ENCODE results near the gene TRIM2.
"Not testable (repeated sequence)": the region's sequence is repeated elsewhere in the genome, so short reads cannot be mapped to it uniquely, and the experiment has no call there.

Gene TRIM2

GRCh38 chr4:153204247-153204671 lies at the start of gene TRIM2:
TRIM2 (plus strand) TSS chr4:153204443; CDS start chr4:153204531, 88 bp downstream.
- DNase-seq (ENCODE audit: low read depth in 2 of 2): peak in 1 of 2 experiments; percentile 44

DNA sequence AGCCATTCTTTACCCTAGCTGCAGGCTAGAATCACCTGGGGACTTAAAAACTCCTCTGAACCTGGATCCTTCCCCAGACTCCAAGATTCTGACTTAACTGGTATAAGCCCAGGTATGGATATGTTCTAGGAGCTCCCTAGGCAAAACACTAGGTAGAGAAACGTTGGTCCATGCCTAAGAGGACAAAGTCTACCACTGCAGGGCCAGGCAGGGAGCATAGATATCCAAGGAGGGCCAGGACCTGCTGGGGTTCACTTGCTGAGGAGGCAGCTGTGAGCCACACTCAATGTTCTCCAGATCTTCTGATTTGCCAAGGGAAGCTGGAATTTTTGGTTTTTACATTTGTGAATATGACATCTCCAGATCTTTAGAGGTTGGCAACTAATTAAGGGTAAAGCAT lies 48.6 kb upstream of the TRIM2 start:
- no peak for DNase-seq (ENCODE audit: low read depth in 2 of 2)

- no peak for DNase-seq (ENCODE audit: low read depth in 2 of 2)
These were observed 48.0 kb upstream of the TRIM2 start for GRCh38 chr4:153156263-153156662.

DNA sequence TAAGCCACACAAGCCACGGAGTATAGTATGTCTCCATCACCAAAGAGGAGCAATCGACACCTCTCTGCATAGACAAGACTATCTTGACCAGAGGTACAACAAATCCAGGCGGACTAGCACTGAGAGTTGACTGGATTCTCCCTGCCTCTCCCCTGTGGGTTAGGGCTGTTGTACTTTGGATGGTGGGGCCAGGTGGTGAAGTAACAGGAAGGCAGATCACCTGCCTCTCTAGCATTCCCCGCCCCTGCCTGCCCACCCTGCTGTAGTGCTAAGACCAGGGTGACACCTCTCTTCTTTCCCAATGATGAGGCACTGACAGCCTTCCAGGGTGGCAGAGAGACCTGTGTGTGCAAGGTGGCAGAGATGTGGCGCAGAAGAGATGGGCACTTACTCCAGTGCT lies 47.5 kb upstream of the TRIM2 start:
- no peak for DNase-seq (ENCODE audit: low read depth in 2 of 2)

GRCh38 chr4:153159016-153159415 lies 45.2 kb upstream of the TRIM2 start:
- no peak for DNase-seq (ENCODE audit: low read depth in 2 of 2)

- DNase-seq (ENCODE audit: low read depth in 2 of 2): peak; percentile 65 to 78
These were observed 44.5 kb upstream of the TRIM2 start for GRCh38 chr4:153159728-153160221.

DNA sequence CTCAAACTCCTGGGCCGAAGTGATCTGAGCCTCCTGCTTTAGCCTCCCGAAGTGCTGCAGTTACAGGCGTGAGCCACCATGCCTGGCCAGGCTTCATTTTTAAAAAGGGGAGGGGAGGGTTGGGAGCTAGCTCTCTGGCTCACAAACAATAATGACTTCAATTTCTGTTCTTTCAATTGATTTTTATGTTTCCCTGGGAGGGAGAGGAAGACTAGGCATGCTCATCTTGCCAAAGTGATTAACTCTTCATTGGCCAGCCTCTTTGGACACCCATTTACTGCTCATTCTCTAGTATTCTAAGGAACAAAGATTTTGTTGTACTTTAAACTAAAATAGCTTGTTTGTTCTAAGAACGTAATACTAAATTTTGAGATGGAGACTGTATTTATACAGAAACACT lies 43.4 kb upstream of the TRIM2 start:
- DNase-seq (ENCODE audit: low read depth in 2 of 2): no peak

DNA sequence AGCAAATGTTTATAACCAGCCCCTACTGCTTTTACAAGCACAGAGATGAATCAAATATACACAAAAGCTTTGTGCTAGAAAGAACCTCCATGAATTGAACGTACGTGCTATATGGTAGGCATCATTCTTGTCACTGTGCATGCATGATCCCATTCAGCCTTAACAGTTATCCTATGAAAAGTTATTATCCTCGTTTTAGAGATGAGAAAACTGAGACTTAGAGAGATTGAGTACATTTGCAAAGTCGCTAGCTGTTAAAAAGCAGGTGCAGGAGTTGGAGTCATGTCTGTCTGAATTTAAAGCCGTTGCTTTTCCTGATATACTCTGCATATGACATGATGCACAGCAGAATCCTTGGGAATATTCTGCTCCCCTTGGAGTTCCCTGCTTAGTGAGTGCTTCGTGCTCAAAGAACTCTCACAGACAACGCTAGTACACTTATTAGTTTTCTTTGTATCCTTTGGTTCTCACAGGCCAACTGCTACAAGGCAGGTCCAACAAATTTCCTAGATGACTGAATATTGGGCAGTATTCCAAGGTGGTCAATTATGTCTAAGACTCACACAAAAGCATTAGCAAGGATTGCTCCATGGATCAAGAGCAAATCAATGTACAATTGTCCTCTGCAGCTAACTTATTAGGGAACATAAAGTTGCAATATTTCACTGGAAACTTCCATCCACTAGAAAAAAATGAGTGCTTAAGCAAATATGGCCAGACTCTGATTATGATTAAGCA lies 42.8 kb upstream of the TRIM2 start:
- no peak for DNase-seq (ENCODE audit: low read depth in 2 of 2)

GRCh38 chr4:153165236-153165635 lies 39.0 kb upstream of the TRIM2 start:
- not testable (repeated sequence) for DNase-seq (ENCODE audit: low read depth in 2 of 2)

- DNase-seq (ENCODE audit: low read depth in 2 of 2): no peak
These were observed 37.3 kb upstream of the TRIM2 start for GRCh38 chr4:153166716-153167501.

DNA sequence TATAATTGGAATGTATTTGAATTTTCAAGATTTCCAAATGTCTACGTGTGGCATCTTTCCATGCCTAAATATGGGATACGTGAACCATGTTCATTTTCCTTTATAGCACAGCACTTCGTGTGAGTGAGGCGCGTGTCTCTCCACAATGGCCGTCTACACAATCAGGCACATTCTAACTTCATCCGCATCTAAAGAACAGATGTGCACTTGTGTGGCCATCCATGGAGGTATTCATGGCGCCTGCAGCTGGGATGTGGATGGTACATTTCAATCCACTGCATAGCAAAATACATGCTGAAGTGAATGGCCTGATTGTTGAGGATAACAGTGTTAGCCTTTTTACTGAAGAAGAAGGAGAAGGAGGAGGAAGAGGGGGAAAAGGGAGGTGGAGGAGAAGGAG lies 34.5 kb upstream of the TRIM2 start:
- no peak for DNase-seq (ENCODE audit: low read depth in 2 of 2)

DNA sequence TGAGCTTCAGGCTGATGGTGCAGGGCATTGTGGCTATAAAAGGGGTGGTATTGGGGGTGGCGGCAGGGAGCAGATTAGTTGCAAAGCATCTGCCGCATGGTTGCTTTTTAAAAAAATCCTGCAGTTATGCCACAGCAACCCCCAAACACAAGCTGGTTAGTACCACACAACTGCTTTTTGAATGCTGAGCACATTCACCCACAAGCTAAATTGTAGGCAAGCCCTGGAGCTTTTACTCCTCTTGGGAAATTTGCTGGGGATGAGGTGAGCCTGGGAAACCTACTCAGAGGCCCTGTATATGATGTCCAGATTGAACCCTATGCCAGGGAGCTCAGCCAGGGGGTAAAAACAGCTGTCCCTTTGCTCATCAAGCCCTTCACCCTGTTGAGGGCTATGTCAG lies 33.8 kb upstream of the TRIM2 start:
- no peak for DNase-seq (ENCODE audit: low read depth in 2 of 2)

DNA sequence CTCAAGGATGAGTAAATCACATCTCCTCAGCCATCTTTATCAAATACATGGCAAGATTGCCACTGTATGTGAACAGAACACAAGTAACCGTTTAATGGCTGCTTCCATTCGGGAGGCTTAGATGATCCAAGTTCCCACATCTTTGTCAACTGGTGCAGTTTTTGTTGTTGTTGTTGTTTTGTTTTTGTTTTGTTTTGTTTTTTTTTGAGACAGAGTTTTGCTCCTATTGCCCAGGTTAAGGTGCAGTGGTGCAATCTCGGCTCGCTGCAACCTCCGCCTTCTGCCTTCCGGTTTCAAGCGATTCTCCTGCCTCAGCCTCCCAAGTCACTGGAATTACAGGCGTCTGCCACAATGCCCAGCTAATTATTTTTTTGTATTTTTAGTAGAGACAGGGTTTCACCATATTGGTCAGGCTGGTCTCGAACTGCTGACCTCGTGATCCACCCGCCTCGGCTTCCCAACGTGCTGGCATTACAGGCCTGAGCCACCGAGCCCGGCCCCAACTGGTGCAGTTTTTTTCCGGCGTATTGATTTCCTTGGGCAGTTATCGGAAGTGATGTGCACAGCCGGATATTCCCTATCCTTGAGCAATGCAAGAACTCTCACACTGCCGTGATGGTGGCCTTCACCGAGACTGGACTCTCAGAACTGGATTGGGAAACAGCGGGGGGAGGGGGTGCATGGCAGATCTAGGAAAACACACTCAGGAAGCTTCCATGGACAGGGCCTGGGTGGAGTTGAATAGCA lies 29.2 kb upstream of the TRIM2 start:
- DNase-seq (ENCODE audit: low read depth in 2 of 2): no peak

GRCh38 chr4:153176938-153177337 lies 27.3 kb upstream of the TRIM2 start:
- DNase-seq (ENCODE audit: low read depth in 2 of 2): no peak

DNA sequence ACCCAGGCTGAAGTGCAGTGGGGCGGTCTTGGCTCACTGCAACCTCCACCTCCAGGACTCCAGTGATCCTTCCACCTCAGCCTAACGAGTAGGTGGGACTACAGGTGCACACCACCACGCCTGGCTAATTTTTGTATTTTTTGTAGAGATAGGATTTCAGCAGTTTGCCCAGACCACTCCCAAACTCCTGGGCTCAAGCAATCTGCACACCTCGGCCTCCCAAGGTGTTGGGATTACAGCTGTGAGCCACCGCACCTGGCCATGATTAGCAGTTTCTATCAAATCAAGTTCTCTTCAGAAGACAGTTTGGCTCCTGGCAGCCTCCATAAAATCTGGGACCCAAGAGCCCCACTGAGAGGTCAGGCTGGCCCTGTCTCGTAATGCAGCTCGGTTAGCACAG lies 26.4 kb upstream of the TRIM2 start:
- no peak for DNase-seq (ENCODE audit: low read depth in 2 of 2)

DNA sequence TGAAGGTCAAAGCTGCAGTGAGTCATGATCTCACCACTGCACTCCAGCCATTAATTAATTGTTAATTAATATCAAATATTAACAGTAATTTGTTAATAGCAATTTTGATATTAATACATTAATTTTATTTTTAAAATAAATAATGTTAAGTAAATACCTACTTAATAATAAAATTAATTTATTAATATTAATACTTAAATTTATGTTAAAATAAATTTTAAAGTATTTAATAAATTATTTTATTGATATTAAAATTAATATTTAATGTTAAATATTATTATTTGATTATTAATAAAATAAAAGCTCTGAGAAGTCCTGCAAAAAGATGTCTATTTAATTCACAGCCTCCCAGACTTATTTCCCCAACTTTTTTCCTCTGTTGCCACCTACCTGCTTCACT lies 25.1 kb upstream of the TRIM2 start:
- no peak for DNase-seq (ENCODE audit: low read depth in 2 of 2)

DNA sequence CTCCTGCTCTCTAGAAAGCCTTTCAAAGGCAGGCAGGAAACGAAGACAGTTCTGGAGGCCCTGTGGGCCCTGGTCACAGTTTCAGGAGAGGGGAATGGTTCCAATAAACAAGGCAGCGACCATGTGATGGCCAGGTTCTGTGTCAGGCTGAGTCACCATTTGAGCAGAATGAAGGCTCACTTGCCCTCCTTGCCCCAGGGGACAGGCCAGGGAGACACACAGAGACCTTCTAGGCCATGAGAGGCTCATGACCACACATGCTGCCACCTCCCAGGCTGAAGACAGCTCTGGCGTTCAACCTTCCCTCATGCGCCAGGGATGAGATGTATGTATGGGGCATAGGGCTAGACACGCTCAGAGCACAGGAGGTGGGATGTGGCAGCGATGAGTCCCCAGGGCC lies 22.9 kb upstream of the TRIM2 start:
- no peak for DNase-seq (ENCODE audit: low read depth in 2 of 2)

- no peak for DNase-seq (ENCODE audit: low read depth in 2 of 2)
These were observed 22.5 kb upstream of the TRIM2 start for GRCh38 chr4:153181700-153182099.

DNA sequence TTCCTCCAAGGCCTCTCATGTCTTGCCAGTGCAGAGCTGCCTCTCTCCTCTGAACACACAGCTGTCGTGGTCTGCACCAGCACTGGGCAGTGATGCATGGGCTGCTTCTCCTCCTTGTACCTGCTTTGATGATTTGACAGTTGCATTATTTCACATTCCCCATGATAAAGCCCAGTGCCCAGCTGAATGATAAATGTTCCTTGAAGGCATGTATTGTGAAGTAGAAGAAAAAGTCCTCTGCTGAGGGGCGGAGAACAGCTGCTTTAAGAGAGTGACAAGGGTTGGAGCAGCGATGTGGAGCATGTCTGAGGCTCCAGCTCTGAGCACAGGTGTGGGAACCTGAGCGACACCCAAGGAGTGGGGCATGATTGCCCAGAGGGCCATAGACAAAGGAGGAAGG lies 21.1 kb upstream of the TRIM2 start:
- DNase-seq (ENCODE audit: low read depth in 2 of 2): no peak

- no peak for DNase-seq (ENCODE audit: low read depth in 2 of 2)
These were observed 18.9 kb upstream of the TRIM2 start for GRCh38 chr4:153185331-153185852.

GRCh38 chr4:153186046-153186728 lies 18.1 kb upstream of the TRIM2 start:
- DNase-seq (ENCODE audit: low read depth in 2 of 2): no peak

Data from fibroblast of skin of left biceps (primary cell).